ENCODE data around the gene GPR153.

- TF ChIP-seq POLR2A (IDR thresholded peaks at IDR 0.05) (no peak), CTCF (IDR thresholded peaks at IDR 0.05 in 8 of 11, conservative IDR thresholded peaks at IDR 0.05 in 3 of 11) (no peak)
Measured at GRCh38 chr1:6258675-6259074, 2.2 kb downstream of the GPR153 start.
